K562 (cell line): Measurements from ENCODE around the gene AGRN. TPM values are rescaled to one million over a fixed set of nuclear protein-coding genes. Genes with fewer than 3 reads are reported as not detected.

Source experiments
- ATAC-seq: fragments of 200-7000 bp; cut with Tn5 transposase; 3 replicates; pipeline ENCODE4 v1.9.1; 2020; ENCODE audit warnings: moderate library complexity
- BruUV-seq: library from RNA; stranded (reverse); fragments of 400-500 nt; replicated peaks from 2 replicates; lab custom pipeline; 2021; lab: Mats Ljungman, UMichigan
- CTCF ChIA-PET: fragments of 300-600 bp; formaldehyde crosslinking; extraction: SDS; loops from one replicate; lab custom pipeline; 2021; ENCODE audit warnings: low intra/inter-chr PET ratio; lab: Yijun Ruan, JAX
- POLR2A ChIA-PET: fragments of 300-600, 350-650 bp; sonication (Branson Sonifier 250); formaldehyde crosslinking; extraction: SDS; loops from one replicate; lab custom pipeline; 2021; ENCODE audit warnings: antibody characterized with exemption, inconsistent platforms; lab: Yijun Ruan, JAX
- DNase-seq, 4 experiments: peaks; one replicate each; pipeline versions ENCODE4 v3.0.0 to v3.0.0-alpha.2; 2011 to 2018; ENCODE audit warnings: low spot score in 3 of 4, mixed read lengths in 3 of 4; ENCODE audit errors: extremely low read depth in 1 of 4
- FAIRE-seq: peaks from 2 replicates; lab custom pipeline; 2011; peaks lifted over from hg19 to GRCh38; lab: Jason Lieb, UNC
- H2AFZ ChIP-seq: 2 replicates; pipeline ENCODE4 v1.6.0; 2011; ENCODE audit warnings: low read depth, low read length, control low read depth, inconsistent platforms
- H3K27ac ChIP-seq: fragments of 200-600 bp; 3 replicates; pipeline ENCODE4 v1.8.0; 2011; ENCODE audit warnings: low read depth, mild to moderate bottlenecking, control low read depth, inconsistent platforms, low read length, moderate library complexity, mixed read lengths; ENCODE audit errors: extremely low read depth
- H3K27me3 ChIP-seq, 2 experiments: fragments of 300-600 bp in 1 of 2; 2 replicates in 1 of 2; 3 replicates in 1 of 2; pipeline versions ENCODE4 v1.6.0 to v1.8.0; 2011; ENCODE audit warnings: inconsistent platforms in 2 of 2, low read length in 2 of 2, mild to moderate bottlenecking in 1 of 2, mixed read lengths in 1 of 2, moderate library complexity in 1 of 2; ENCODE audit not compliant: control insufficient read depth in 2 of 2, insufficient read depth in 2 of 2
- H3K36me3 ChIP-seq: fragments of 300-600 bp; 3 replicates; pipeline ENCODE4 v1.8.0; 2011; ENCODE audit warnings: mild to moderate bottlenecking, low read length, inconsistent platforms; ENCODE audit not compliant: control insufficient read depth, insufficient read depth
- H3K4me1 ChIP-seq, 2 experiments: fragments of 200-600 bp in 1 of 2; replicated peaks in 1 of 2; 2 replicates in 1 of 2; 3 replicates in 1 of 2; pipeline versions ENCODE4 v1.5.1 to v1.8.0; 2011; ENCODE audit warnings: inconsistent platforms in 2 of 2, low read length in 2 of 2, mild to moderate bottlenecking in 1 of 2, mixed read lengths in 1 of 2, moderate library complexity in 1 of 2; ENCODE audit not compliant: control insufficient read depth in 2 of 2, insufficient read depth in 2 of 2
- H3K4me2 ChIP-seq: 2 replicates; pipeline ENCODE4 v1.6.1; 2011; ENCODE audit warnings: low read length, control low read depth, inconsistent platforms, mixed read lengths; ENCODE audit not compliant: insufficient read depth
- H3K4me3 ChIP-seq: fragments of 200-600 bp; sonication (generic), shearing (Covaris generic); 2 replicates; pipeline ENCODE4 v1.5.1; 2016; ENCODE audit warnings: control low read depth, inconsistent platforms
- H3K79me2 ChIP-seq: fragments of 200-600 bp; 3 replicates; pipeline ENCODE4 v1.8.0; 2011; ENCODE audit warnings: low read length, inconsistent platforms; ENCODE audit not compliant: control insufficient read depth, insufficient read depth
- H3K9ac ChIP-seq, 2 experiments: 2 replicates each; pipeline versions ENCODE4 v1.6.0 to v1.6.1; 2011; ENCODE audit warnings: low read depth in 2 of 2, low read length in 2 of 2, control low read depth in 1 of 2, inconsistent platforms in 1 of 2, mild to moderate bottlenecking in 1 of 2, mixed read lengths in 1 of 2; ENCODE audit not compliant: insufficient read depth in 1 of 2
- H3K9me1 ChIP-seq: one replicate; pipeline ENCODE4 v1.6.0; 2011; ENCODE audit warnings: inconsistent platforms, mild to moderate bottlenecking, low read length, moderate library complexity; ENCODE audit not compliant: control insufficient read depth, insufficient read depth
- H3K9me3 ChIP-seq: replicated peaks from 2 replicates; pipeline ENCODE4 v1.5.1; 2011; ENCODE audit warnings: low read depth, low read length, inconsistent platforms; ENCODE audit not compliant: control insufficient read depth, insufficient read depth
- H4K20me1 ChIP-seq: replicated peaks from 2 replicates; pipeline ENCODE4 v1.6.1; 2011; ENCODE audit warnings: low read length, inconsistent platforms, mixed read lengths; ENCODE audit not compliant: control insufficient read depth, insufficient read depth
- CHD2 ChIP-seq: IDR thresholded peaks from 2 replicates; pipeline ENCODE4 v1.6.1; 2011; ENCODE audit warnings: low read depth, low read length
- ERF ChIP-seq: fragments of 450-650 bp; formaldehyde crosslinking; IDR thresholded peaks from 2 replicates; pipeline ENCODE4 v1.4.0; 2020; ENCODE audit warnings: mild to moderate bottlenecking, mixed read lengths
- HMGN3 ChIP-seq: IDR thresholded peaks from 2 replicates; pipeline ENCODE4 v1.6.1; 2011; ENCODE audit warnings: borderline replicate concordance, low read depth, mild to moderate bottlenecking, mixed read lengths, low read length; ENCODE audit not compliant: insufficient read length; ENCODE audit errors: extremely low read depth
- KLF1 ChIP-seq: fragments of 450-650 bp; IDR thresholded peaks from 2 replicates; pipeline ENCODE4 v1.6.1; 2016; ENCODE audit warnings: missing genetic modification characterization, missing compliant biosample characterization
- MXI1 ChIP-seq: IDR thresholded peaks from 2 replicates; pipeline ENCODE4 v1.6.1; 2011; ENCODE audit warnings: low read depth, mild to moderate bottlenecking, improper control_type of control experiment, low read length
- TOE1 ChIP-seq, 2 experiments: fragments of 450-650 bp in 1 of 2; sonication (generic) in 1 of 2; formaldehyde crosslinking in 1 of 2; IDR thresholded peaks; 2 replicates each; pipeline versions ENCODE4 v1.7.1 to v1.8.0; 2016 to 2022; ENCODE audit warnings: borderline replicate concordance in 2 of 2, mild to moderate bottlenecking in 2 of 2, antibody characterized with exemption in 1 of 2, inconsistent platforms in 1 of 2, low read depth in 1 of 2, missing genetic modification reagents in 1 of 2, moderate library complexity in 1 of 2
- ZFPM2 ChIP-seq: fragments of 250-450 bp; sonication (Bioruptor Pico); IDR thresholded peaks from 2 replicates; pipeline ENCODE4 v1.5.1; 2022; ENCODE audit warnings: mild to moderate bottlenecking
- ZNF764 ChIP-seq: fragments of 250-450 bp; sonication (Bioruptor Pico); IDR thresholded peaks from 2 replicates; pipeline ENCODE4 v1.4.0; 2020; ENCODE audit warnings: low read depth, mild to moderate bottlenecking, moderate library complexity
- WGBS: fragments of 100-300 bp; shearing (Covaris generic); methylation state at CpG from one replicate; pipeline ENCODE4 v1.1.6; 2016; ENCODE audit warnings: low coverage, mixed read lengths; ENCODE audit not compliant: insufficient coverage; ENCODE audit errors: missing lambda C conversion rate; 5-methylcytosine and 5-hydroxymethylcytosine counted together
- in situ Hi-C: fragments of 300-500 bp; cut with MboI; formaldehyde crosslinking; loops from 4 replicates; pipeline ENCODE4 v1.15.0; 2018; ENCODE audit warnings: inconsistent platforms, mixed read lengths
- intact Hi-C: fragments of 100-400 bp; cut with micrococcal nuclease; formaldehyde crosslinking; loops from 2 replicates; pipeline ENCODE4 v1.14.2; 2022
- polyA plus RNA-seq, 8 experiments: library from polyadenylated mRNA; depleted of rRNA in 4 of 8; stranded (reverse) in 5 of 8; unstranded in 3 of 8; fragments of >200 nt; fragmentation: Nextera tagmentation in 2 of 8; fragmentation: Illumina TruSeq in 1 of 8; extraction: Ambion mirVana in 2 of 8; extraction: Trizol in 1 of 8; gene quantifications; 2 replicates each; pipeline versions ENCODE4 v1.2.1 to v1.2.3, GENCODE V29; 2011 to 2014; ENCODE audit warnings: inconsistent platforms in 1 of 8, missing spikeins in 1 of 8
- total RNA-seq, 7 experiments: library from RNA; depleted of rRNA in 6 of 7; stranded (reverse); fragments of >200 nt in 6 of 7; fragmentation: Illumina TruSeq in 2 of 7; extraction: Trizol in 2 of 7; gene quantifications; 2 replicates each; pipeline versions ENCODE4 v1.2.1 to v1.2.3, GENCODE V29; 2011 to 2021; ENCODE audit warnings: low replicate concordance in 1 of 7
- TF ChIP-seq, protein P1 (sequence below): fragments of 450-650 bp; IDR thresholded peaks from 2 replicates; pipeline ENCODE4 v1.6.1; 2016; ENCODE audit warnings: low read depth
- TF ChIP-seq, protein P2 (sequence below), 2 experiments: fragments of 450-650 bp; conservative IDR thresholded peaks; 2 replicates each; pipeline ENCODE4 v1.6.1; 2017; ENCODE audit warnings: mild to moderate bottlenecking in 2 of 2, moderate library complexity in 2 of 2

The AGRN gene
- total and polyA plus RNA-seq, 9 of the 15 experiments (the other 6 are each of a cell fraction or from before 2014, with no cell fraction given): 0.04 to 111 (median 18.1) TPM

DNA sequence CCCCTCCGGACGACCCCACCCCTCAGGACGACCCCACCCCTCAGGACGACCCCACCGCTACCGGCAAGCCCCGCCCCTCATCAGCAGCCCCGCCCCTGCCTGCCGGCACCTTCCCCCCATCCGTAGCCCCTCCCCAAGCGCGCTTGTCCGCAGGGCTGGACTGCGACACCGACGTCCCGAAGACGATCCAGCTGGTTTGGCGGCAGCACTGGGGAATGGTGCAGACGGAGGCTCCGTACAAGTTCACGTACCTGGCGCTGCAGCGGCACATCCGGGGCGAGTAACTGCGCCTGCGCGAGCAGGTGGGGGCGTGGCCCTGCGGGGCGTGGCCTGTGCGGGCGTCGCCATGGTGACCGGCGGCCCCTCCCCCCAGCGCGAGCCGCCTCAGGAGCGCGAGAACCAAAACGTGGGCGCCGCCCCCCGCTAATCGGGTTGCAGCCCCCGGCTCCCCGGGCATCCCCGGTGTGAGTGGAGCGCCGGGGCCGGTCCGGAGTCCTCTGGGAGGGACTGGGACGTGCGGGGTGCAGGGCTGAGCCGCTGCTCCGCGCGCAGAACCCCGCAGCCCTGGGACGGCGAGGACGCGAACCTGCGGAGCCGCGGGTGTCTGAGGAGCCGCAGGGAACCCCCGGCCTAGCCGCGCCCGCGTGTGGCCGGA is 49.3 kb downstream of the AGRN start:
- in situ Hi-C loops: loop anchor here (10.0 kb wide), 1 partner anchor 84 kb away; the partner anchor contains the start of gene PERM1
- under 1% methylated on average over 62 of the region's 75 CpGs for WGBS
- Histone ChIP-seq H4K20me1 (peaks cover 7% of the 10 kb centered on the region; the same call in 1 of the 2 replicates), H3K79me2 (no peaks in the 10 kb centered on the region), H3K9me1 (peaks cover 4% of the 10 kb centered on the region), H3K4me2 (peak overlapping the region; percentile 81), H3K27ac (0 out of 3 replicates have a peak overlapping the region, but pooled peaks have one; percentile 16), H3K36me3 (no peaks in the 10 kb centered on the region), H2AFZ (peak overlapping the region; percentile 96), H3K4me1 (peaks cover 23 to 88% of the 10 kb centered on the region in 2 experiments), H3K9ac (peak overlapping the region; percentile 14 to 88; a peak in 3 of 4 replicates), H3K27me3 (peaks cover 0 to 5% of the 10 kb centered on the region in 2 experiments; a peak in 1 of 5 replicates), H3K4me3 (peak overlapping the region; percentile 48), H3K9me3 (no peaks in the 10 kb centered on the region)
- CTCF ChIA-PET: interaction anchor here (0.8 kb wide), 1 partner anchor 505 kb away, joined by 3 read pairs; the partner anchor contains the start of gene SSU72
- FAIRE-seq (peak; percentile 93), ATAC-seq (peak; percentile 82), DNase-seq (peak; percentile 92 to 97 (median 94))
- POLR2A ChIA-PET: interaction anchor here (0.7 kb wide), 1 partner anchor 10 kb away, joined by 3 read pairs; no protein-coding TSS in a partner anchor
- intact Hi-C loops: no loop called here
- no TSS peak for BruUV-seq
- peak; percentile 71; the same call in 1 of the 2 replicates for TF ChIP-seq ERF (CRISPR knock-in tag)
- TF ChIP-seq, protein P1, sequence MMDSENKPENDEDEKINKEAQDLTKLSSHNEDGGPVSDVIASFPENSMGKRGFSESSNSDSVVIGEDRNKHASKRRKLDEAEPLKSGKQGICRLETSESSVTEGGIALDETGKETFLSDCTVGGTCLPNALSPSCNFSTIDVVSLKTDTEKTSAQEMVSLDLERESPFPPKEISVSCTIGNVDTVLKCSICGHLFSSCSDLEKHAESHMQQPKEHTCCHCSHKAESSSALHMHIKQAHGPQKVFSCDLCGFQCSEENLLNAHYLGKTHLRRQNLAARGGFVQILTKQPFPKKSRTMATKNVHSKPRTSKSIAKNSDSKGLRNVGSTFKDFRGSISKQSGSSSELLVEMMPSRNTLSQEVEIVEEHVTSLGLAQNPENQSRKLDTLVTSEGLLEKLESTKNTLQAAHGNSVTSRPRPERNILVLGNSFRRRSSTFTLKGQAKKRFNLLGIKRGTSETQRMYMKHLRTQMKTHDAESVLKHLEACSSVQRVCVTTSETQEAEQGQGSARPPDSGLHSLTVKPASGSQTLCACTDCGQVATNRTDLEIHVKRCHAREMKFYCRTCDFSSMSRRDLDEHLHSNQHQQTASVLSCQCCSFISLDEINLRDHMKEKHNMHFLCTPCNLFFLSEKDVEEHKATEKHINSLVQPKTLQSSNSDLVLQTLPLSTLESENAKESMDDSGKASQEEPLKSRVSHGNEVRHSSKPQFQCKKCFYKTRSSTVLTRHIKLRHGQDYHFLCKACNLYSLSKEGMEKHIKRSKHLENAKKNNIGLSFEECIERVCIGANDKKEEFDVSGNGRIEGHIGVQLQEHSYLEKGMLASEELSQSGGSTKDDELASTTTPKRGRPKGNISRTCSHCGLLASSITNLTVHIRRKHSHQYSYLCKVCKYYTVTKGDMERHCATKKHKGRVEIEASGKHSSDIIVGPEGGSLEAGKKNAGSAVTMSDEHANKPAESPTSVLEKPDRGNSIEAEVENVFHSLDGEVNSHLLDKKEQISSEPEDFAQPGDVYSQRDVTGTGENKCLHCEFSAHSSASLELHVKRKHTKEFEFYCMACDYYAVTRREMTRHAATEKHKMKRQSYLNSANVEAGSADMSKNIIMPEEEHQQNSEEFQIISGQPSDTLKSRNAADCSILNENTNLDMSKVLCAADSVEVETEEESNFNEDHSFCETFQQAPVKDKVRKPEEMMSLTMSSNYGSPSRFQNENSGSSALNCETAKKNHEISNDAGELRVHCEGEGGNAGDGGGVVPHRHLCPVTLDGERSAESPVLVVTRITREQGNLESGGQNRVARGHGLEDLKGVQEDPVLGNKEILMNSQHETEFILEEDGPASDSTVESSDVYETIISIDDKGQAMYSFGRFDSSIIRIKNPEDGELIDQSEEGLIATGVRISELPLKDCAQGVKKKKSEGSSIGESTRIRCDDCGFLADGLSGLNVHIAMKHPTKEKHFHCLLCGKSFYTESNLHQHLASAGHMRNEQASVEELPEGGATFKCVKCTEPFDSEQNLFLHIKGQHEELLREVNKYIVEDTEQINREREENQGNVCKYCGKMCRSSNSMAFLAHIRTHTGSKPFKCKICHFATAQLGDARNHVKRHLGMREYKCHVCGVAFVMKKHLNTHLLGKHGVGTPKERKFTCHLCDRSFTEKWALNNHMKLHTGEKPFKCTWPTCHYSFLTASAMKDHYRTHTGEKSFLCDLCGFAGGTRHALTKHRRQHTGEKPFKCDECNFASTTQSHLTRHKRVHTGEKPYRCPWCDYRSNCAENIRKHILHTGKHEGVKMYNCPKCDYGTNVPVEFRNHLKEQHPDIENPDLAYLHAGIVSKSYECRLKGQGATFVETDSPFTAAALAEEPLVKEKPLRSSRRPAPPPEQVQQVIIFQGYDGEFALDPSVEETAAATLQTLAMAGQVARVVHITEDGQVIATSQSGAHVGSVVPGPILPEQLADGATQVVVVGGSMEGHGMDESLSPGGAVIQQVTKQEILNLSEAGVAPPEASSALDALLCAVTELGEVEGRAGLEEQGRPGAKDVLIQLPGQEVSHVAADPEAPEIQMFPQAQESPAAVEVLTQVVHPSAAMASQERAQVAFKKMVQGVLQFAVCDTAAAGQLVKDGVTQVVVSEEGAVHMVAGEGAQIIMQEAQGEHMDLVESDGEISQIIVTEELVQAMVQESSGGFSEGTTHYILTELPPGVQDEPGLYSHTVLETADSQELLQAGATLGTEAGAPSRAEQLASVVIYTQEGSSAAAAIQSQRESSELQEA: peak; percentile 73
- peak; percentile 36 for TF ChIP-seq HMGN3
- TF ChIP-seq, protein P2, sequence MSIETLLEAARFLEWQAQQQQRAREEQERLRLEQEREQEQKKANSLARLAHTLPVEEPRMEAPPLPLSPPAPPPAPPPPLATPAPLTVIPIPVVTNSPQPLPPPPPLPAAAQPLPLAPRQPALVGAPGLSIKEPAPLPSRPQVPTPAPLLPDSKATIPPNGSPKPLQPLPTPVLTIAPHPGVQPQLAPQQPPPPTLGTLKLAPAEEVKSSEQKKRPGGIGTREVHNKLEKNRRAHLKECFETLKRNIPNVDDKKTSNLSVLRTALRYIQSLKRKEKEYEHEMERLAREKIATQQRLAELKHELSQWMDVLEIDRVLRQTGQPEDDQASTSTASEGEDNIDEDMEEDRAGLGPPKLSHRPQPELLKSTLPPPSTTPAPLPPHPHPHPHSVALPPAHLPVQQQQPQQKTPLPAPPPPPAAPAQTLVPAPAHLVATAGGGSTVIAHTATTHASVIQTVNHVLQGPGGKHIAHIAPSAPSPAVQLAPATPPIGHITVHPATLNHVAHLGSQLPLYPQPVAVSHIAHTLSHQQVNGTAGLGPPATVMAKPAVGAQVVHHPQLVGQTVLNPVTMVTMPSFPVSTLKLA (conservative IDR thresholded peaks at IDR 0.05): peak; percentile 59 to 79; a peak in 2 of 4 replicates
- TF ChIP-seq CHD2: peak; percentile 91
- peak; percentile 82 for TF ChIP-seq KLF1 (tag)
- TF ChIP-seq MXI1: peak; percentile 92
- TF ChIP-seq ZFPM2 (CRISPR knock-in tag): no peak
- no peak for TF ChIP-seq TOE1 (IDR thresholded peaks at IDR 0.05; ENCODE audit: borderline replicate concordance)
- 0 out of 2 replicates have a peak, but pooled peaks have one; percentile 17 for TF ChIP-seq TOE1 (CRISPR knock-in tag; IDR thresholded peaks at IDR 0.05; ENCODE audit: borderline replicate concordance, low read depth)
- peak; percentile 71 for TF ChIP-seq ZNF764
